Gastroesophageal sphincter (tissue), 4 donors: ENCODE data around the gene SPOP. TPM values are rescaled to one million over a fixed set of nuclear protein-coding genes. Genes with fewer than 3 reads are reported as not detected.
A peak's percentile ranks its signal among the peaks of the same experiment; 100 is the strongest.

Source experiments
- ATAC-seq: fragments of 150-250 bp; one replicate; pipeline ENCODE4 v1.9.1; 2016; ENCODE audit warnings: mild to moderate bottlenecking, moderate library complexity
- H3K27ac ChIP-seq, 4 donors: fragments of 200-600 bp; sonication (generic) in 3 of 4; 1 replicate in 3 of 4; 2 replicates in 1 of 4; pipeline ENCODE4 v1.5.1; 2016 to 2019
- H3K27me3 ChIP-seq: fragments of 200-600 bp; sonication (generic); one replicate; pipeline ENCODE4 v1.5.1; 2019
- H3K36me3 ChIP-seq, 2 donors: fragments of 200-600 bp; sonication (generic); one replicate each; pipeline ENCODE4 v1.5.1; 2019; ENCODE audit warnings: control low read depth in 1 of 2
- H3K4me1 ChIP-seq, 3 donors: fragments of 200-600 bp; sonication (generic); 1 replicate in 2 of 3; 2 replicates in 1 of 3; pipeline ENCODE4 v1.5.1; 2016 to 2019; ENCODE audit warnings: control low read depth in 2 of 3
- H3K4me3 ChIP-seq, 2 donors: fragments of 200-600 bp; sonication (generic); one replicate each; pipeline ENCODE4 v1.5.1; 2019; ENCODE audit warnings: mild to moderate bottlenecking in 1 of 2, moderate library complexity in 1 of 2
- H3K9me3 ChIP-seq, 3 donors: fragments of 200-600 bp; sonication (generic); one replicate each; pipeline ENCODE4 v1.5.1; 2017 to 2019; ENCODE audit warnings: control low read depth in 2 of 3
- EP300 ChIP-seq: sonication (generic); formaldehyde crosslinking; IDR thresholded peaks from one replicate; pipeline ENCODE4 v1.6.1; 2017; ENCODE audit warnings: antibody characterized with exemption, mild to moderate bottlenecking
- POLR2A ChIP-seq, 2 donors: fragments of 450-650 bp; IDR thresholded peaks; one replicate each; pipeline ENCODE4 v1.6.1; 2017; ENCODE audit warnings: antibody characterized with exemption in 2 of 2, mild to moderate bottlenecking in 2 of 2, moderate library complexity in 1 of 2
- POLR2AphosphoS5 ChIP-seq: sonication (generic); formaldehyde crosslinking; IDR thresholded peaks from one replicate; pipeline ENCODE4 v1.6.1; 2017; ENCODE audit warnings: antibody characterized with exemption
- WGBS, 2 donors: methylation state at CpG; one replicate each; pipeline ENCODE4 v1.1.5; 2018; ENCODE audit warnings: low coverage in 1 of 2; 5-methylcytosine and 5-hydroxymethylcytosine counted together
- total RNA-seq, 4 donors: library from RNA; depleted of rRNA; stranded (reverse); fragments of >200 nt; gene quantifications; one replicate each; pipeline ENCODE4 v1.1.0, GENCODE V29; 2016
- TF ChIP-seq, protein P1 (sequence below), 4 experiments: fragments of 200-600 bp in 2 of 4; fragments of 450-650 bp in 2 of 4; sonication (generic) in 1 of 4; IDR thresholded peaks; one replicate each; pipeline ENCODE4 v1.5.1; 2017 to 2019; ENCODE audit warnings: antibody characterized with exemption in 4 of 4, mild to moderate bottlenecking in 2 of 4, moderate library complexity in 2 of 4

The SPOP gene
- total RNA-seq, 4 donors from 2014 or later, result 159 to 268 (median 176) TPM

DNA sequence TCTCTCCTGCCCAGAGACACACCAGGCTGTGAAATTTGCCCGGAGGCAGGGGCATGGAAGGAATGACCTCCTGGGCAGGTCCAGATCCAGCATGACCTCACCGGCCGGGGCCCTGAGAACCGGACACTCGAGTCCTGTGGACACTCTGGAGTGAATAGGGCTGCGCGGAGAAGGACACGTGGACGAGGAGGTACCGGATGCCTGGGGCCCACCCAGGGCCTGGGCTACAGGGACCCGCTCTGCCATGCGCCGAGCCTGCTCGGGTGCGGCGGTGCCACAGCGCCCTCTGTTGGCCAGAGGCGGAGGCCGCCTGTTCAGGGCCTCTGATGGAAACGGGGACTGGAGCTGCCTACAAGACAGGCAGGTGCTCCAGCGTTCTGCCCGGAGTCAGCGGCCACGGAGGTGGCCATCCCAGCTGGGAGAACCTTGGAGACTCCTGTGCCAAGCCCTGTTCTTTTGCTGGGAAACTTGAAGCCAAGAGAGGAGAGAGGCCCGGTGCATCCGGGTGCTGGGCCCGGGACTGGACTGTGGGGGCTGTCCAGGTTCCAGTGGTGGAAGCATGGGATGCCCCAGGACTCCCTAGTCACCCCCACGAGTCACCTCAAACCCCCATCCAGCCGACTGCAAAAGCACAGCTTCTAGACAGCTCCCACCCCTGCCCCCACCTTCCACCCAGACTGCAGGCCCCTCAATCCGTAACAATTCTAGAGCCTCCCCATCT lies 121.5 kb downstream of the SPOP start:
- no peak for TF ChIP-seq POLR2AphosphoS5
- TF ChIP-seq EP300, result no peak
- no peak for TF ChIP-seq POLR2A (IDR thresholded peaks at IDR 0.05)
- TF ChIP-seq, protein P1, sequence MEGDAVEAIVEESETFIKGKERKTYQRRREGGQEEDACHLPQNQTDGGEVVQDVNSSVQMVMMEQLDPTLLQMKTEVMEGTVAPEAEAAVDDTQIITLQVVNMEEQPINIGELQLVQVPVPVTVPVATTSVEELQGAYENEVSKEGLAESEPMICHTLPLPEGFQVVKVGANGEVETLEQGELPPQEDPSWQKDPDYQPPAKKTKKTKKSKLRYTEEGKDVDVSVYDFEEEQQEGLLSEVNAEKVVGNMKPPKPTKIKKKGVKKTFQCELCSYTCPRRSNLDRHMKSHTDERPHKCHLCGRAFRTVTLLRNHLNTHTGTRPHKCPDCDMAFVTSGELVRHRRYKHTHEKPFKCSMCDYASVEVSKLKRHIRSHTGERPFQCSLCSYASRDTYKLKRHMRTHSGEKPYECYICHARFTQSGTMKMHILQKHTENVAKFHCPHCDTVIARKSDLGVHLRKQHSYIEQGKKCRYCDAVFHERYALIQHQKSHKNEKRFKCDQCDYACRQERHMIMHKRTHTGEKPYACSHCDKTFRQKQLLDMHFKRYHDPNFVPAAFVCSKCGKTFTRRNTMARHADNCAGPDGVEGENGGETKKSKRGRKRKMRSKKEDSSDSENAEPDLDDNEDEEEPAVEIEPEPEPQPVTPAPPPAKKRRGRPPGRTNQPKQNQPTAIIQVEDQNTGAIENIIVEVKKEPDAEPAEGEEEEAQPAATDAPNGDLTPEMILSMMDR (IDR thresholded peaks at IDR 0.05), result peak in 3 of 4 experiments; percentile 95 to 99 (median 97)
- WGBS, 2 donors, result 26 to 50% methylated on average over 3 to 8 of the region's 30 CpGs
- Histone ChIP-seq H3K9me3 (no peaks in the 10 kb centered on the region), H3K4me1 (peaks cover 0 to 10% (median 0%) of the 10 kb centered on the region in 3 donors), H3K27me3 (peaks cover 6% of the 10 kb centered on the region), H3K27ac (no peak overlapping the region), H3K36me3 (no peaks in the 10 kb centered on the region), H3K4me3 (no peak overlapping the region)
- ATAC-seq, result peak; percentile 80

DNA sequence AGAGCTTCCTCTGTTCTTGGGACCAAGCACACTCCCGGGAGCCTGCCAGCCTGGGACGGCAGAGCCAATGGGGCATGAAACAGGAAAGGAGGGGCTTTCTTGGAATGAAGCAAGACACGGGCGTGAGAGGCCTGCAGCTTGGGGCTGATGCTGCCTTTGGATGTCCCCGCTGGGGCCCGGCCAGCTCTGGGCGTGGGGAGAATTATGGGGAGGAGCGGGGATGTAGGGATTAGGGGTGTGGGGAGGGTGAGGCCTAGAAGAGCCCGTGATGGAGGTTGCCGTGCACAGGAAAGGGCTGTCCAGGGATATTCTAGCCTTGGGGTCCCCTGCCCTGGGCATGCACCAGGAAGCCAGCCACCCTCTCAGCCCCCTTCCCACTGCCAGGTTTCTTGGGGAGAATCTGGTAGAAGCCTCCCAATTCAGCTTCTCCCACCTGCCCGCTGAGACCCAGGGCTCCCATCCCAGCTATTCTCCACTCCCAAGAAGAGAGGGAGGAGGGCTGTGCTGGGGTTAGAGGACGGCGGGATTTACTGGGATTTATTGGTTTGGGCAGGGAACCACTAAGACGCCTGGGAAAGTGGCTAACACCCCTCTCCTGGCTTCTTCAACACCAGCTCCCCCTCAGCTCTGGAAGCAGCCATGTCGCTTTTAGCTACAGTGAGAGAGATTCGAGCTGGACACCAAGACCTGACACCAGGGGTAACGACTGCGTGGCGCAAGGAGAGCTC lies 122.2 kb downstream of the SPOP start:
- WGBS, 2 donors, result 33 to 70% methylated on average over 3 to 6 of the region's 19 CpGs
- no peaks in the 10 kb centered on the region for H3K36me3 ChIP-seq
- ATAC-seq, result no peak
- H3K27me3 ChIP-seq, result peaks cover 6% of the 10 kb centered on the region
- TF ChIP-seq POLR2A (IDR thresholded peaks at IDR 0.05) (no peak), EP300 (no peak), POLR2AphosphoS5 (no peak)
- peaks cover 0 to 10% (median 0%) of the 10 kb centered on the region in 3 donors for H3K4me1 ChIP-seq
- no peak overlapping the region for H3K4me3 ChIP-seq
- no peaks in the 10 kb centered on the region for H3K9me3 ChIP-seq
- H3K27ac ChIP-seq, result no peak overlapping the region

DNA sequence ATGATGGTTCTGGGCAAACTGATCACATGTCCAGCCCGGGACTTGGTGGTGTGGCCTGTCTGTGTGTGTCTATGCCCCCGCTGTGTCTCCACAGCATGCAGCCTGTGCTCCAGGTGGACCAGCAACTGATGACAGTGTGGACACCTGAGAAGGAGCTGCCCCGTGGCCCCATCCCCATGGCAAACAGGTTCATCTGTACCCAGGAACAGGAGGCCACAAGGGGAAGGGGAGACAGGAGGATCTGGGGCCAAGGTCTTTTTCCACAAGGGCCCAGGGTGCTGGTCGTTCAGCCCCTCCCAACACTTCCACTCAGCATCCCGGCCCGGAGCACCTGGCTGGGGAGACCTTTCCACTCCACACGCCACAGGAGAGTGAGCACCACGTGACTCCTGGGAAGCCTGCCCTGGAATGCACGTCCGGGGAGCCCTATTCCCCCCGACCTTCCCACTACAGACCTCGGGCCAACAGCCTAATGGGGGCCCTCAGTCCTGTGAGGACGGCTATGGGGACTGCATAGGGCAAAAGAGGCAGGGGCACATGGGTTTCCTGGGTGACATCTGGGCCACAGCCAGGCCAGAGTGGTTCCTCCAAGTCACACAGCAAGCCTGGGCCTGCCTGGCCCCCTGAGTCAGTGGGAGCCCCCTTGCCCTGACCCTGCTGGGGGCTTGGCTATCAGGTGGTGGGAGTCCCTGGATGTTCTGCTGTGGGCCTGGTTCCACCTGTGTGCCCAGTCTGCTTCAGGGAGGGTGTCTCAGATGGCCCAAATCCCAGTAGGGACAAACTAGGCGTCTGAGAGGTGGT lies 123.0 kb downstream of the SPOP start:
- H3K27me3 ChIP-seq, result peaks cover 6% of the 10 kb centered on the region
- no CpG with 5 or more reads among the region's 14 CpGs for WGBS, 2 donors
- ATAC-seq, result no peak

DNA sequence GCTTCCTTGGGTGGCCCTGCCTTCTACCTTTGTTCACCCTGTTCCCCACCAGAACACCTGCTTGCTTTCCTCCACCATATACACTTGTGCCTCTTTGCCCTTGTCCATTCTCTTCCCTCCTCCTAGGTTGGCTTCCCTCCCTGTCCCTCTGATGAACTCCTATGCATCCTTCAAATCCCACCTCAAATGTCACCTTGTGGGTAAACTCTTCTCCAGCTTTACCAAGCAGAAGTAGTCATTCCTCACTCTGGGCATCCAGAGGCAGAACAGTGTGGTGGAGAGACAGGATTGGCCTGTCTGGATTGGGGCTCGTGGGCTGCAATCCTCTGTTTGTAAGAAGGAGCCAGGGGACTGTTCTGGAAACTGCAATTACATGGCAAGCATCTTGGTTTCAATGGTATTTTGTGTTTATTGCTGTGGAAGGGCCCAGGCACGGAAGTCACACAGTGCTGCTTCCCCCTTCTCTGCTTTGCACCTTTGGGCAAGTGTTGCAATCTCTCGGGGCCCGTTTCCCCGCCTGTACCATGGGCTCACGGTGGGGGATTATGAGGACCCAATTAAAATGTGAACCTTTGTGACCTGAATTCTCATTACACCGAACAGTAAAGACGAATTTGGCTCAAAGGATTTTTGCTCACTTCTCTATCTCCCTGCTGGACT lies 124.1 kb downstream of the SPOP start:
- no peak overlapping the region for H3K27ac ChIP-seq
- no peaks in the 10 kb centered on the region for H3K9me3 ChIP-seq
- WGBS, 2 donors, result 85 to 88% methylated on average over 6 to 8 of the region's 8 CpGs
- peaks cover 0 to 10% (median 0%) of the 10 kb centered on the region in 3 donors for H3K4me1 ChIP-seq
- no peak overlapping the region for H3K4me3 ChIP-seq
- H3K36me3 ChIP-seq, result no peaks in the 10 kb centered on the region
- no peak for ATAC-seq
- peaks cover 6% of the 10 kb centered on the region for H3K27me3 ChIP-seq
- TF ChIP-seq POLR2A (IDR thresholded peaks at IDR 0.05), result no peak
- TF ChIP-seq, protein P1 (IDR thresholded peaks at IDR 0.05), result no peak
- no peak for TF ChIP-seq POLR2AphosphoS5
- TF ChIP-seq EP300, result no peak

More for the DNA sequence above, 123.0 kb downstream of the SPOP start:
- no peaks in the 10 kb centered on the region for H3K9me3 ChIP-seq
- no peak overlapping the region for H3K27ac ChIP-seq
- peaks cover 0 to 10% (median 0%) of the 10 kb centered on the region in 3 donors for H3K4me1 ChIP-seq
- TF ChIP-seq POLR2AphosphoS5 (no peak), EP300 (no peak), POLR2A (IDR thresholded peaks at IDR 0.05) (no peak)
- TF ChIP-seq, protein P1 (IDR thresholded peaks at IDR 0.05), result no peak
- H3K36me3 ChIP-seq, result no peaks in the 10 kb centered on the region
- H3K4me3 ChIP-seq, result no peak overlapping the region
